HG03108 (cell line): ENCODE measurements around the gene SLC35G1.

Experiments used
- ATAC-seq: cut with Tn5 transposase; IDR thresholded peaks from one replicate; pipeline ENCODE4 v1.9.1; 2021; ENCODE audit warnings: moderate library complexity; ENCODE audit not compliant: unreplicated experiment

Gene SLC35G1

DNA sequence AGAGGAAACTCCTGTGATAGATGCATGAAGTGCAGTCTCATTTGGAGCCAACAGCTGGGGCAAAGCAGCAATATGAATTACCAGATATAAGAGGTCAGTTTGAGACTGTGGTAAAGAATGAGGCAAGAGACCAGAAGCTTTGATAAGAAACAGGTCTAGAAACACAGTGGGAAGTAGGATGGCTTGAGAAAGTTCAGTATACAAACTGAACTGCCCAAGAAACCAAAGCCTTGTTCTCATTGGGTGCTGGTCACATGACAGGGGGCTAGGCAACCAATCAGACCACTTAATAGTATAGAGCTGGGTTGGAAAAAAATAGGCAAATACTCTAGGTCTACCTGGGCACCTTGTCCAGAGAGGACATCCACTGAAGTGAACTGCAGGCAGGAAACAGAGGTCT, 53.7 kb downstream of the SLC35G1 start:
- ATAC-seq: no peak

- ATAC-seq: no peak
These were observed 58.1 kb downstream of the SLC35G1 start for GRCh38 chr10:93951905-93952304.
